K562 (cell line): ENCODE measurements around the gene SOX6. TPM values are rescaled to one million over a fixed set of nuclear protein-coding genes. Genes with fewer than 3 reads are reported as not detected.

Experiments
- ATAC-seq: fragments of 200-7000 bp; cut with Tn5 transposase; 3 replicates; pipeline ENCODE4 v1.9.1; 2020; ENCODE audit warnings: moderate library complexity
- BruUV-seq: library from RNA; stranded (reverse); fragments of 400-500 nt; replicated peaks from 2 replicates; lab custom pipeline; 2021; lab: Mats Ljungman, UMichigan
- CTCF ChIA-PET: fragments of 300-600 bp; formaldehyde crosslinking; extraction: SDS; loops from one replicate; lab custom pipeline; 2021; ENCODE audit warnings: low intra/inter-chr PET ratio; lab: Yijun Ruan, JAX
- POLR2A ChIA-PET: fragments of 300-600, 350-650 bp; sonication (Branson Sonifier 250); formaldehyde crosslinking; extraction: SDS; loops from one replicate; lab custom pipeline; 2021; ENCODE audit warnings: antibody characterized with exemption, inconsistent platforms; lab: Yijun Ruan, JAX
- DNase-seq, 4 experiments: peaks; one replicate each; pipeline versions ENCODE4 v3.0.0 to v3.0.0-alpha.2; 2011 to 2018; ENCODE audit warnings: low spot score in 3 of 4, mixed read lengths in 3 of 4; ENCODE audit errors: extremely low read depth in 1 of 4
- FAIRE-seq: peaks from 2 replicates; lab custom pipeline; 2011; peaks lifted over from hg19 to GRCh38; lab: Jason Lieb, UNC
- H2AFZ ChIP-seq: 2 replicates; pipeline ENCODE4 v1.6.0; 2011; ENCODE audit warnings: low read depth, low read length, control low read depth, inconsistent platforms
- H3K27ac ChIP-seq: fragments of 200-600 bp; 3 replicates; pipeline ENCODE4 v1.8.0; 2011; ENCODE audit warnings: low read depth, mild to moderate bottlenecking, control low read depth, inconsistent platforms, low read length, moderate library complexity, mixed read lengths; ENCODE audit errors: extremely low read depth
- H3K27me3 ChIP-seq, 2 experiments: fragments of 300-600 bp in 1 of 2; 2 replicates in 1 of 2; 3 replicates in 1 of 2; pipeline versions ENCODE4 v1.6.0 to v1.8.0; 2011; ENCODE audit warnings: inconsistent platforms in 2 of 2, low read length in 2 of 2, mild to moderate bottlenecking in 1 of 2, mixed read lengths in 1 of 2, moderate library complexity in 1 of 2; ENCODE audit not compliant: control insufficient read depth in 2 of 2, insufficient read depth in 2 of 2
- H3K36me3 ChIP-seq: fragments of 300-600 bp; 3 replicates; pipeline ENCODE4 v1.8.0; 2011; ENCODE audit warnings: mild to moderate bottlenecking, low read length, inconsistent platforms; ENCODE audit not compliant: control insufficient read depth, insufficient read depth
- H3K4me1 ChIP-seq, 2 experiments: fragments of 200-600 bp in 1 of 2; replicated peaks in 1 of 2; 2 replicates in 1 of 2; 3 replicates in 1 of 2; pipeline versions ENCODE4 v1.5.1 to v1.8.0; 2011; ENCODE audit warnings: inconsistent platforms in 2 of 2, low read length in 2 of 2, mild to moderate bottlenecking in 1 of 2, mixed read lengths in 1 of 2, moderate library complexity in 1 of 2; ENCODE audit not compliant: control insufficient read depth in 2 of 2, insufficient read depth in 2 of 2
- H3K4me2 ChIP-seq: 2 replicates; pipeline ENCODE4 v1.6.1; 2011; ENCODE audit warnings: low read length, control low read depth, inconsistent platforms, mixed read lengths; ENCODE audit not compliant: insufficient read depth
- H3K4me3 ChIP-seq: fragments of 200-600 bp; sonication (generic), shearing (Covaris generic); 2 replicates; pipeline ENCODE4 v1.5.1; 2016; ENCODE audit warnings: control low read depth, inconsistent platforms
- H3K79me2 ChIP-seq: fragments of 200-600 bp; 3 replicates; pipeline ENCODE4 v1.8.0; 2011; ENCODE audit warnings: low read length, inconsistent platforms; ENCODE audit not compliant: control insufficient read depth, insufficient read depth
- H3K9ac ChIP-seq, 2 experiments: 2 replicates each; pipeline versions ENCODE4 v1.6.0 to v1.6.1; 2011; ENCODE audit warnings: low read depth in 2 of 2, low read length in 2 of 2, control low read depth in 1 of 2, inconsistent platforms in 1 of 2, mild to moderate bottlenecking in 1 of 2, mixed read lengths in 1 of 2; ENCODE audit not compliant: insufficient read depth in 1 of 2
- H3K9me1 ChIP-seq: one replicate; pipeline ENCODE4 v1.6.0; 2011; ENCODE audit warnings: inconsistent platforms, mild to moderate bottlenecking, low read length, moderate library complexity; ENCODE audit not compliant: control insufficient read depth, insufficient read depth
- H3K9me3 ChIP-seq: replicated peaks from 2 replicates; pipeline ENCODE4 v1.5.1; 2011; ENCODE audit warnings: low read depth, low read length, inconsistent platforms; ENCODE audit not compliant: control insufficient read depth, insufficient read depth
- H4K20me1 ChIP-seq: replicated peaks from 2 replicates; pipeline ENCODE4 v1.6.1; 2011; ENCODE audit warnings: low read length, inconsistent platforms, mixed read lengths; ENCODE audit not compliant: control insufficient read depth, insufficient read depth
- CEBPB ChIP-seq: fragments of 450-650 bp; IDR thresholded peaks from 2 replicates; pipeline ENCODE4 v1.6.1; 2016; ENCODE audit warnings: missing genetic modification characterization, missing compliant biosample characterization
- CEBPG ChIP-seq, 3 experiments: fragments of 200-800 bp in 1 of 3; sonication (Bioruptor generic) in 1 of 3; sonication (generic) in 1 of 3; formaldehyde crosslinking in 1 of 3; IDR thresholded peaks in 2 of 3; conservative IDR thresholded peaks in 1 of 3; 2 replicates each; pipeline versions ENCODE4 v1.6.1 to v1.8.0; 2016 to 2022; ENCODE audit warnings: missing compliant biosample characterization in 2 of 3, missing genetic modification characterization in 2 of 3, mild to moderate bottlenecking in 1 of 3, missing genetic modification reagents in 1 of 3
- HOMEZ ChIP-seq: fragments of 250-450 bp; sonication (Bioruptor Pico); IDR thresholded peaks from 2 replicates; pipeline ENCODE4 v1.4.0; 2020; ENCODE audit warnings: mild to moderate bottlenecking, moderate library complexity
- MAFG ChIP-seq: fragments of 450-650 bp; conservative IDR thresholded peaks from 2 replicates; pipeline ENCODE4 v1.6.1; 2016; ENCODE audit warnings: missing genetic modification characterization, missing compliant biosample characterization
- NKRF ChIP-seq: fragments of 450-650 bp; IDR thresholded peaks from 2 replicates; pipeline ENCODE4 v1.6.1; 2016; ENCODE audit warnings: borderline replicate concordance
- RCOR1 ChIP-seq, 2 experiments: IDR thresholded peaks; 2 replicates each; pipeline ENCODE4 v1.6.1; 2012; ENCODE audit warnings: low read depth in 2 of 2, low read length in 2 of 2, borderline replicate concordance in 1 of 2, improper control_type of control experiment in 1 of 2
- SOX6 ChIP-seq: fragments of 450-650 bp; IDR thresholded peaks from 2 replicates; pipeline ENCODE4 v1.6.1; 2014; ENCODE audit warnings: mild to moderate bottlenecking
- U2AF1 ChIP-seq: fragments of 200-400 bp; formaldehyde crosslinking; optimal IDR thresholded peaks from 2 replicates; pipeline ENCODE3; 2017; ENCODE audit warnings: mild to moderate bottlenecking, low read depth, low read length, moderate library complexity
- ZNF347 ChIP-seq: fragments of 450-650 bp; formaldehyde crosslinking; IDR thresholded peaks from 2 replicates; pipeline ENCODE4 v1.4.0; 2020; ENCODE audit warnings: low read depth, mild to moderate bottlenecking, moderate library complexity
- ZNF57 ChIP-seq: fragments of 450-650 bp; formaldehyde crosslinking; IDR thresholded peaks from 2 replicates; pipeline ENCODE4 v1.4.0; 2020; ENCODE audit warnings: mild to moderate bottlenecking, moderate library complexity
- WGBS: fragments of 100-300 bp; shearing (Covaris generic); methylation state at CpG from one replicate; pipeline ENCODE4 v1.1.6; 2016; ENCODE audit warnings: low coverage, mixed read lengths; ENCODE audit not compliant: insufficient coverage; ENCODE audit errors: missing lambda C conversion rate; 5-methylcytosine and 5-hydroxymethylcytosine counted together
- in situ Hi-C: fragments of 300-500 bp; cut with MboI; formaldehyde crosslinking; loops from 4 replicates; pipeline ENCODE4 v1.15.0; 2018; ENCODE audit warnings: inconsistent platforms, mixed read lengths
- intact Hi-C: fragments of 100-400 bp; cut with micrococcal nuclease; formaldehyde crosslinking; loops from 2 replicates; pipeline ENCODE4 v1.14.2; 2022
- polyA plus RNA-seq, 8 experiments: library from polyadenylated mRNA; depleted of rRNA in 4 of 8; stranded (reverse) in 5 of 8; unstranded in 3 of 8; fragments of >200 nt; fragmentation: Nextera tagmentation in 2 of 8; fragmentation: Illumina TruSeq in 1 of 8; extraction: Ambion mirVana in 2 of 8; extraction: Trizol in 1 of 8; gene quantifications; 2 replicates each; pipeline versions ENCODE4 v1.2.1 to v1.2.3, GENCODE V29; 2011 to 2014; ENCODE audit warnings: inconsistent platforms in 1 of 8, missing spikeins in 1 of 8
- total RNA-seq, 7 experiments: library from RNA; depleted of rRNA in 6 of 7; stranded (reverse); fragments of >200 nt in 6 of 7; fragmentation: Illumina TruSeq in 2 of 7; extraction: Trizol in 2 of 7; gene quantifications; 2 replicates each; pipeline versions ENCODE4 v1.2.1 to v1.2.3, GENCODE V29; 2011 to 2021; ENCODE audit warnings: low replicate concordance in 1 of 7

The SOX6 gene
- total and polyA plus RNA-seq, 9 of the 15 experiments (the other 6 are each of a cell fraction or from before 2014, with no cell fraction given): 0.89 to 8.7 (median 5.7) TPM

GRCh38 chr11:16002942-16003341 is 353.4 kb downstream of the SOX6 start (continued):
- TF ChIP-seq HOMEZ (CRISPR knock-in tag): no peak
- no peak for TF ChIP-seq ZNF57
- TF ChIP-seq MAFG (tag): no peak
- TF ChIP-seq NKRF: no peak
- TF ChIP-seq ZNF347 (CRISPR knock-in tag): no peak
- TF ChIP-seq U2AF1: no peak

GRCh38 chr11:16001899-16002426 is 354.4 kb downstream of the SOX6 start:
- no TSS peak for BruUV-seq
- CTCF ChIA-PET: no interaction called here
- Histone ChIP-seq H3K4me2 (no peak overlapping the region), H3K27ac (no peak overlapping the region), H4K20me1 (no peaks in the 10 kb centered on the region), H3K27me3 (no peaks in the 10 kb centered on the region), H3K9me3 (no peaks in the 10 kb centered on the region), H3K79me2 (no peaks in the 10 kb centered on the region), H3K9me1 (no peaks in the 10 kb centered on the region), H3K36me3 (no peaks in the 10 kb centered on the region), H2AFZ (peak overlapping the region; percentile 35), H3K4me1 (peaks cover 0 to 12% of the 10 kb centered on the region in 2 experiments; a peak in 3 of 5 replicates), H3K9ac (no peak overlapping the region), H3K4me3 (no peak overlapping the region)
- 69% methylated on average over 4 of the region's 4 CpGs for WGBS
- in situ Hi-C loops: no loop called here
- FAIRE-seq (no peak), ATAC-seq (peak; percentile 33; the same call in 1 of the 3 replicates), DNase-seq (no peak)
- intact Hi-C loops: no loop called here
- TF ChIP-seq RCOR1 (IDR thresholded peaks at IDR 0.05; ENCODE audit: borderline replicate concordance in 1 of 2, low read depth in 2 of 2, low read length in 2 of 2): no peak
- peak; percentile 42; the same call in 1 of the 2 replicates for TF ChIP-seq SOX6
- TF ChIP-seq CEBPG (CRISPR knock-in tag; IDR thresholded peaks at IDR 0.05): no peak
- TF ChIP-seq CEBPG (tag; conservative IDR thresholded peaks at IDR 0.05 in 1 of 2, IDR thresholded peaks at IDR 0.05 in 1 of 2): peak; percentile 72 to 79
- TF ChIP-seq CEBPB: peak; percentile 81
- POLR2A ChIA-PET: interaction anchor here (1.1 kb wide), 1 partner anchor 10 kb away, joined by 3 read pairs; no protein-coding TSS in a partner anchor
